Left lung (tissue), 10 donors: ENCODE data around the gene NAGK. TPM values are rescaled to one million over a fixed set of nuclear protein-coding genes. Genes with fewer than 3 reads are reported as not detected.

Experiments used
- ATAC-seq: fragments of 200-7000 bp; cut with Tn5 transposase; one replicate; pipeline ENCODE4 v1.9.1; 2020; ENCODE audit warnings: moderate library complexity
- DNase-seq, 4 donors: peaks; one replicate each; pipeline ENCODE4 v3.0.0-alpha.2; 2013 to 2020
- H3K27ac ChIP-seq, 2 donors: fragments of 200-600 bp; sonication (generic) in 1 of 2; one replicate each; pipeline versions ENCODE4 v1.5.0 to v1.8.0; 2020 to 2021
- H3K27me3 ChIP-seq, 2 donors: fragments of 200-600 bp; sonication (generic) in 1 of 2; one replicate each; pipeline versions ENCODE4 v1.5.0 to v1.8.0; 2020 to 2021
- H3K36me3 ChIP-seq, 2 donors: fragments of 200-600 bp; sonication (generic) in 1 of 2; one replicate each; pipeline versions ENCODE4 v1.5.0 to v1.8.0; 2020 to 2021
- H3K4me1 ChIP-seq, 2 donors: fragments of 200-600 bp; one replicate each; pipeline ENCODE4 v1.8.0; 2021
- H3K4me3 ChIP-seq, 2 donors: fragments of 200-600 bp; sonication (generic) in 1 of 2; one replicate each; pipeline versions ENCODE4 v1.5.0 to v1.8.0; 2020 to 2021; ENCODE audit warnings: mild to moderate bottlenecking in 1 of 2
- H3K9me3 ChIP-seq, 2 donors: fragments of 200-600 bp; sonication (generic) in 1 of 2; one replicate each; pipeline versions ENCODE4 v1.5.0 to v1.8.0; 2020 to 2021
- CTCF ChIP-seq, 2 donors: fragments of 200-600 bp; sonication (generic) in 1 of 2; IDR thresholded peaks; one replicate each; pipeline versions ENCODE4 v1.5.0 to v1.8.0; 2021; ENCODE audit warnings: antibody characterized with exemption in 2 of 2
- intact Hi-C, 2 donors: fragments of 100-400 bp; cut with DNase I; formaldehyde crosslinking; loops; one replicate each; pipeline versions ENCODE4 v1.11.2 to v1.14.2; 2022
- polyA plus RNA-seq, 6 donors: library from polyadenylated mRNA; unstranded; fragments of 120-200 nt; gene quantifications; one replicate each; pipeline ENCODE4 v1.2.1, GENCODE V29; 2013; ENCODE audit not compliant: insufficient read length in 6 of 6
- total RNA-seq, 2 donors: library from RNA; stranded (reverse); fragmentation: NEBNext Ultra II Directional; extraction: Animal tissue kit (Norgen Biotek cat#: 25700); gene quantifications; one replicate each; pipeline ENCODE4 v1.2.1, GENCODE V29; 2021
- donor health status: DM: no; HTN: yes; CAD: no.
- donor health status: DM: no; HTN: no; CAD: no.

NAGK gene
- total and polyA plus RNA-seq, 8 donors: 89.7 to 183 (median 106) TPM

- DNase-seq: no peak
- Histone ChIP-seq H3K4me1 (peaks cover 0 to 6% of the 10 kb centered on the region in 2 donors), H3K27ac (no peak overlapping the region), H3K4me3 (no peak overlapping the region), H3K9me3 (no peaks in the 10 kb centered on the region), H3K36me3 (peaks cover 0 to 51% of the 10 kb centered on the region in 2 donors), H3K27me3 (no peaks in the 10 kb centered on the region)
- intact Hi-C loops: no loop called here
- TF ChIP-seq CTCF (IDR thresholded peaks at IDR 0.05): no peak
- no peak for ATAC-seq
Measured at GRCh38 chr2:71122387-71123298, 54.2 kb downstream of the NAGK start.

GRCh38 chr2:71125506-71126294 is 57.3 kb downstream of the NAGK start:
- no peak for TF ChIP-seq CTCF (IDR thresholded peaks at IDR 0.05)
- H3K36me3 ChIP-seq: peaks cover 0 to 24% of the 10 kb centered on the region in 2 donors
- intact Hi-C loops: no loop called here
- peaks cover 0 to 25% of the 10 kb centered on the region in 2 donors for H3K4me1 ChIP-seq
- H3K9me3 ChIP-seq: no peaks in the 10 kb centered on the region
- no peak for DNase-seq
- H3K4me3 ChIP-seq: no peak overlapping the region
- no peaks in the 10 kb centered on the region for H3K27me3 ChIP-seq
- H3K27ac ChIP-seq: no peak overlapping the region
- ATAC-seq: no peak

GRCh38 chr2:71126957-71127356 is 58.5 kb downstream of the NAGK start:
- H3K9me3 ChIP-seq: no peaks in the 10 kb centered on the region
- peaks cover 4 to 37% of the 10 kb centered on the region in 2 donors for H3K4me1 ChIP-seq
- no peak overlapping the region for H3K4me3 ChIP-seq
- no peak for ATAC-seq
- H3K27me3 ChIP-seq: no peaks in the 10 kb centered on the region
- DNase-seq: no peak
- H3K36me3 ChIP-seq: peaks cover 0 to 13% of the 10 kb centered on the region in 2 donors
- TF ChIP-seq CTCF (IDR thresholded peaks at IDR 0.05): no peak
- intact Hi-C loops: no loop called here
- no peak overlapping the region for H3K27ac ChIP-seq

Other genes with a start within 250 kb of the NAGK start
- gene CLEC4F, start 248.0 kb upstream of the NAGK start, total RNA-seq: under 1 TPM; 0.20 to 0.31 TPM
- under 1 TPM; 0.06 to 0.35 (median 0.11) TPM for gene CLEC4F, start 248.0 kb upstream of the NAGK start, polyA plus RNA-seq
- gene CD207, start 232.8 kb upstream of the NAGK start, total RNA-seq: under 1 TPM; 0.13 to 0.73 TPM
- under 1 TPM in 2 of 6 donors, not detected in 4; 0.07 to 0.17 TPM for gene CD207, start 232.8 kb upstream of the NAGK start, polyA plus RNA-seq
- 1 to 10 TPM in 1 of 2 donors, under 1 TPM in 1; 0.71 to 1.3 TPM for gene VAX2, start 168.1 kb upstream of the NAGK start, total RNA-seq
- gene VAX2, start 168.1 kb upstream of the NAGK start, polyA plus RNA-seq: 1 to 10 TPM; 1.2 to 2.4 (median 1.5) TPM
- under 1 TPM; 0.76 to 0.89 TPM for gene ATP6V1B1, start 132.7 kb upstream of the NAGK start, total RNA-seq
- 1 to 10 TPM; 3.2 to 5.5 (median 4.9) TPM for gene ATP6V1B1, start 132.7 kb upstream of the NAGK start, polyA plus RNA-seq
- under 1 TPM; 0.52 to 0.96 TPM for gene ANKRD53, start 90.0 kb upstream of the NAGK start, total RNA-seq
- 1 to 10 TPM; 2.1 to 4.7 (median 3.0) TPM for gene ANKRD53, start 90.0 kb upstream of the NAGK start, polyA plus RNA-seq
- gene TEX261, start 73.8 kb upstream of the NAGK start, total RNA-seq: 10 to 100 TPM; 63.8 to 72.3 TPM
- 10 to 100 TPM; 45.8 to 60.5 (median 54.3) TPM for gene TEX261, start 73.8 kb upstream of the NAGK start, polyA plus RNA-seq
- 10 to 100 TPM; 15.6 to 18.5 TPM for gene MCEE, start 61.6 kb downstream of the NAGK start, total RNA-seq
- 10 to 100 TPM; 21.8 to 33.2 (median 25.6) TPM for gene MCEE, start 61.6 kb downstream of the NAGK start, polyA plus RNA-seq
- 10 to 100 TPM; 22.1 to 28.8 TPM for gene MPHOSPH10, start 62.0 kb downstream of the NAGK start, total RNA-seq
- gene MPHOSPH10, start 62.0 kb downstream of the NAGK start, polyA plus RNA-seq: 10 to 100 TPM; 45.6 to 51.1 (median 48.9) TPM
- 1 to 10 TPM; 4.6 to 5.9 TPM for gene PAIP2B, start 158.5 kb downstream of the NAGK start, total RNA-seq
- gene PAIP2B, start 158.5 kb downstream of the NAGK start, polyA plus RNA-seq: 10 to 100 TPM in 3 of 6 donors, 1 to 10 TPM in 3; 8.4 to 11.5 (median 10.1) TPM